Measurements from ENCODE around the gene ZEB2. TPM values are rescaled to one million over a fixed set of nuclear protein-coding genes. Genes with fewer than 3 reads are reported as not detected.

The ZEB2 gene
- total and polyA plus RNA-seq, 4 donors = 7.6 to 39.6 (median 22.2) TPM

- no peak for DNase-seq (ENCODE audit: low spot score)
- no peak overlapping the region for H3K9ac ChIP-seq (ENCODE audit: low read depth in 1 of 2, low read length in 2 of 2)
- H3K4me3 ChIP-seq (ENCODE audit: low read depth in 1 of 3, low read length in 3 of 3) = no peak overlapping the region
- TF ChIP-seq ATF3 (IDR thresholded peaks at IDR 0.05) (no peak), MAX (IDR thresholded peaks at IDR 0.05) (no peak), CTCF (IDR thresholded peaks at IDR 0.05; ENCODE audit: low read depth, low read length, missing input control) (no peak), HNF4G (IDR thresholded peaks at IDR 0.05) (no peak), GABPA (IDR thresholded peaks at IDR 0.05 in 1 of 2, conservative IDR thresholded peaks at IDR 0.05 in 1 of 2) (no peak), EGR1 (IDR thresholded peaks at IDR 0.05; ENCODE audit: low read depth in 2 of 2) (no peak), ZBTB33 (IDR thresholded peaks at IDR 0.05) (no peak), TAF1 (conservative IDR thresholded peaks at IDR 0.05) (no peak), JUND (IDR thresholded peaks at IDR 0.05) (no peak), FOXA2 (IDR thresholded peaks at IDR 0.05) (no peak), RXRA (IDR thresholded peaks at IDR 0.05) (no peak)
- 62% methylated on average over 2 of the region's 2 CpGs for WGBS
- peaks cover 0 to 4% (median 0%) of the 10 kb centered on the region in 4 donors for H3K4me1 ChIP-seq (ENCODE audit: control insufficient read depth in 4 of 4, insufficient read depth in 4 of 4, low read length in 3 of 4)
- H3K27me3 ChIP-seq (ENCODE audit: control insufficient read depth in 4 of 4, insufficient read depth in 4 of 4, low read length in 3 of 4) = no peaks in the 10 kb centered on the region
- no peak overlapping the region for H3K27ac ChIP-seq (ENCODE audit: low read depth in 1 of 2, low read length in 2 of 2)
- H3K9me3 ChIP-seq (ENCODE audit: control insufficient read depth in 4 of 4, low read length in 3 of 4) = peaks cover 0 to 1% (median 0%) of the 10 kb centered on the region in 4 donors
- H3K36me3 ChIP-seq (ENCODE audit: control insufficient read depth in 4 of 4, insufficient read depth in 3 of 4, low read depth in 1 of 4, low read length in 3 of 4) = peaks cover 0 to 1% (median 0%) of the 10 kb centered on the region in 4 donors
Measured at GRCh38 chr2:144475044-144475443, 44.9 kb downstream of the ZEB2 start.

- peaks cover 0 to 1% (median 0%) of the 10 kb centered on the region in 4 donors for H3K9me3 ChIP-seq (ENCODE audit: control insufficient read depth in 4 of 4, low read length in 3 of 4)
- TF ChIP-seq CTCF (IDR thresholded peaks at IDR 0.05; ENCODE audit: low read depth, low read length, missing input control) = no peak
- no peak for TF ChIP-seq RAD21 (IDR thresholded peaks at IDR 0.05)
- no peak for TF ChIP-seq NR2F2 (IDR thresholded peaks at IDR 0.05)
- no peak for TF ChIP-seq SP1 (IDR thresholded peaks at IDR 0.05)
- TF ChIP-seq YY1 (IDR thresholded peaks at IDR 0.05) = no peak
- TF ChIP-seq JUND (IDR thresholded peaks at IDR 0.05) = no peak
- TF ChIP-seq MAX (IDR thresholded peaks at IDR 0.05) = no peak
- TF ChIP-seq FOXA2 (IDR thresholded peaks at IDR 0.05) = no peak
- no peak for TF ChIP-seq TAF1 (conservative IDR thresholded peaks at IDR 0.05)
- no peak for TF ChIP-seq GABPA (IDR thresholded peaks at IDR 0.05 in 1 of 2, conservative IDR thresholded peaks at IDR 0.05 in 1 of 2)
- no peak for TF ChIP-seq RXRA (IDR thresholded peaks at IDR 0.05)
- TF ChIP-seq FOXA1 (IDR thresholded peaks at IDR 0.05) = no peak
- TF ChIP-seq HNF4G (IDR thresholded peaks at IDR 0.05) = no peak
- no peak for TF ChIP-seq HNF4A (conservative IDR thresholded peaks at IDR 0.05)
- TF ChIP-seq EGR1 (IDR thresholded peaks at IDR 0.05; ENCODE audit: low read depth in 2 of 2) = no peak
- TF ChIP-seq ATF3 (IDR thresholded peaks at IDR 0.05) = no peak
- no peak for TF ChIP-seq REST (IDR thresholded peaks at IDR 0.05)
- TF ChIP-seq ZBTB33 (IDR thresholded peaks at IDR 0.05) = no peak
- H3K4me1 ChIP-seq (ENCODE audit: control insufficient read depth in 4 of 4, insufficient read depth in 4 of 4, low read length in 3 of 4) = peaks cover 0 to 4% (median 0%) of the 10 kb centered on the region in 4 donors
- DNase-seq (ENCODE audit: low spot score) = no peak
- H3K9ac ChIP-seq (ENCODE audit: low read depth in 1 of 2, low read length in 2 of 2) = no peak overlapping the region
- no peak overlapping the region for H3K27ac ChIP-seq (ENCODE audit: low read depth in 1 of 2, low read length in 2 of 2)
- no peak overlapping the region for H3K4me3 ChIP-seq (ENCODE audit: low read depth in 1 of 3, low read length in 3 of 3)
- H3K36me3 ChIP-seq (ENCODE audit: control insufficient read depth in 4 of 4, insufficient read depth in 3 of 4, low read depth in 1 of 4, low read length in 3 of 4) = peaks cover 0 to 1% (median 0%) of the 10 kb centered on the region in 4 donors
- WGBS = 64% methylated on average over 5 of the region's 5 CpGs
- H3K27me3 ChIP-seq (ENCODE audit: control insufficient read depth in 4 of 4, insufficient read depth in 4 of 4, low read length in 3 of 4) = no peaks in the 10 kb centered on the region
Measured at GRCh38 chr2:144474017-144474416, 45.9 kb downstream of the ZEB2 start.
